GM10248 (cell line): ENCODE measurements around the gene NLRP13.

Source experiments
- CTCF ChIA-PET: fragments of 300-600 bp; sonication (Branson Sonifier 250); formaldehyde crosslinking; extraction: SDS; loops from one replicate; lab custom pipeline; 2021; ENCODE audit warnings: antibody characterized with exemption; lab: Yijun Ruan, JAX
- POLR2A ChIA-PET: fragments of 350-650 bp; sonication (Branson Sonifier 250); formaldehyde crosslinking; extraction: SDS; loops from one replicate; lab custom pipeline; 2020; ENCODE audit warnings: antibody characterized with exemption; lab: Yijun Ruan, JAX
- DNase-seq: peaks from one replicate; pipeline ENCODE4 v3.0.0; 2012; ENCODE audit errors: extremely low spot score
- TF ChIP-seq, protein P1 (sequence below): IDR thresholded peaks from 2 replicates; pipeline ENCODE4 v1.5.1; 2012; ENCODE audit warnings: mild to moderate bottlenecking, low read depth; ENCODE audit errors: extremely low read depth, missing control alignments, control extremely low read depth

The NLRP13 gene

GRCh38 chr19:55870736-55871135 lies 61.4 kb downstream of the NLRP13 start:
- TF ChIP-seq, protein P1, sequence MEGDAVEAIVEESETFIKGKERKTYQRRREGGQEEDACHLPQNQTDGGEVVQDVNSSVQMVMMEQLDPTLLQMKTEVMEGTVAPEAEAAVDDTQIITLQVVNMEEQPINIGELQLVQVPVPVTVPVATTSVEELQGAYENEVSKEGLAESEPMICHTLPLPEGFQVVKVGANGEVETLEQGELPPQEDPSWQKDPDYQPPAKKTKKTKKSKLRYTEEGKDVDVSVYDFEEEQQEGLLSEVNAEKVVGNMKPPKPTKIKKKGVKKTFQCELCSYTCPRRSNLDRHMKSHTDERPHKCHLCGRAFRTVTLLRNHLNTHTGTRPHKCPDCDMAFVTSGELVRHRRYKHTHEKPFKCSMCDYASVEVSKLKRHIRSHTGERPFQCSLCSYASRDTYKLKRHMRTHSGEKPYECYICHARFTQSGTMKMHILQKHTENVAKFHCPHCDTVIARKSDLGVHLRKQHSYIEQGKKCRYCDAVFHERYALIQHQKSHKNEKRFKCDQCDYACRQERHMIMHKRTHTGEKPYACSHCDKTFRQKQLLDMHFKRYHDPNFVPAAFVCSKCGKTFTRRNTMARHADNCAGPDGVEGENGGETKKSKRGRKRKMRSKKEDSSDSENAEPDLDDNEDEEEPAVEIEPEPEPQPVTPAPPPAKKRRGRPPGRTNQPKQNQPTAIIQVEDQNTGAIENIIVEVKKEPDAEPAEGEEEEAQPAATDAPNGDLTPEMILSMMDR, result no peak
- DNase-seq, result no peak
- ChIA-PET CTCF (no interaction called here), POLR2A (no interaction called here)

GRCh38 chr19:55867101-55867500 lies 65.0 kb downstream of the NLRP13 start:
- DNase-seq, result no peak
- TF ChIP-seq, protein P1, result no peak
- ChIA-PET CTCF (no interaction called here), POLR2A (no interaction called here)

- ChIA-PET POLR2A (no interaction called here), CTCF (interaction anchor here (1.0 kb wide), 1 partner anchor 12 kb away, joined by 3 read pairs; no protein-coding TSS in a partner anchor)
- TF ChIP-seq, protein P1, result no peak
- DNase-seq, result no peak
These were observed 65.6 kb downstream of the NLRP13 start for GRCh38 chr19:55866521-55866920.

DNA sequence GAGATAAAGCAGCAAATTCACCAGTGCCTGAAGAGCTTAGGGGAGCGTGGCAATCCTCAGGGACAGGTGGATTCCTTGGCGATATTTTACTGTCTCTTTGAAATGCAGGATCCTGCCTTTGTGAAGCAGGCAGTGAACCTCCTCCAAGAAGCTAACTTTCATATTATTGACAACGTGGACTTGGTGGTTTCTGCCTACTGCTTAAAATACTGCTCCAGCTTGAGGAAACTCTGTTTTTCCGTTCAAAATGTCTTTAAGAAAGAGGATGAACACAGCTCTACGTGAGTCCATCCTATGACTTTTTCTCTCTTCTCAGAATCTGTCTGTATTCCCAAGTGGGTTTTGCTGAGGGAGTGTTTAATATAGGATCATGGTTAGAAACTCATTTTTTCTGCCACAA lies 73.2 kb downstream of the NLRP13 start:
- CTCF ChIA-PET, result no interaction called here
- POLR2A ChIA-PET, result no interaction called here
- TF ChIP-seq, protein P1, result no peak
- DNase-seq, result no peak

DNA sequence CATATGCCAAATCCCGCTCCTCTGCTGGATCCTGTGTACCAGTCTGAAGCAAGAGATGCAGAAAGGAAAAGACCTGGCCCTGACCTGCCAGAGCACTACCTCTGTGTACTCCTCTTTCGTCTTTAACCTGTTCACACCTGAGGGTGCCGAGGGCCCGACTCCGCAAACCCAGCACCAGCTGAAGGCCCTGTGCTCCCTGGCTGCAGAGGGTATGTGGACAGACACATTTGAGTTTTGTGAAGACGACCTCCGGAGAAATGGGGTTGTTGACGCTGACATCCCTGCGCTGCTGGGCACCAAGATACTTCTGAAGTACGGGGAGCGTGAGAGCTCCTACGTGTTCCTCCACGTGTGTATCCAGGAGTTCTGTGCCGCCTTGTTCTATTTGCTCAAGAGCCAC lies 73.7 kb downstream of the NLRP13 start:
- ChIA-PET POLR2A (no interaction called here), CTCF (no interaction called here)
- DNase-seq, result no peak
- TF ChIP-seq, protein P1, result no peak

DNA sequence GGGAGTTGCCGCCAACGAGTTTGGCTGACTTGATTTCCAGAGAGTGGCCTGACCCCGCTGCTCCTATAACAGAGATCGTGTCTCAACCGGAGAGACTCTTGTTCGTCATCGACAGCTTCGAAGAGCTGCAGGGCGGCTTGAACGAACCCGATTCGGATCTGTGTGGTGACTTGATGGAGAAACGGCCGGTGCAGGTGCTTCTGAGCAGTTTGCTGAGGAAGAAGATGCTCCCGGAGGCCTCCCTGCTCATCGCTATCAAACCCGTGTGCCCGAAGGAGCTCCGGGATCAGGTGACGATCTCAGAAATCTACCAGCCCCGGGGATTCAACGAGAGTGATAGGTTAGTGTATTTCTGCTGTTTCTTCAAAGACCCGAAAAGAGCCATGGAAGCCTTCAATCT lies 74.2 kb downstream of the NLRP13 start:
- ChIA-PET POLR2A (no interaction called here), CTCF (no interaction called here)
- no peak for DNase-seq
- TF ChIP-seq, protein P1, result no peak

DNA sequence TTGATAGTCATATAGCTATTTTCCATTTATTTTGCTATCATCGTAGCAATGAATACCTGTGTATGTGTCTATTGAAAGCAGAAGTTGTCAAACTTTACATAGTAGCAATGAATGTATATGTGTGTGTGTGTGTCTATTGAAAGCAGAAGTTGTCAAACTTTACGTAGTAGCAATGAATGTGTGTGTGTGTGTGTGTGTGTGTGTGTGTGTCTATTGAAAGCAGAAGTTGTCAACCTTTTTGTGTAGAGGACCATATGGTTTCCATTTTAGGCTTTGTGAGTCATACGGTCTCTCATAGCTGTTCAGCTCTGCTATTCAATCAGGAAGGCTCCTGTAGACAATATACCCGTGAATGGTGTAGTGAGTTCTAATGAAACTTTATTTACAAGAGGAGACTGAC lies 75.0 kb downstream of the NLRP13 start:
- TF ChIP-seq, protein P1, result no peak
- DNase-seq, result no peak
- POLR2A ChIA-PET, result no interaction called here
- CTCF ChIA-PET, result no interaction called here
